HCT116 (cell line): ENCODE results near the gene TNRC6C. TPM values are rescaled to one million over a fixed set of nuclear protein-coding genes. Genes with fewer than 3 reads are reported as not detected.
A peak's percentile ranks its signal among the peaks of the same experiment; 100 is the strongest.

ENCODE experiments used
- ATAC-seq: fragments of 200-7000 bp; cut with Tn5 transposase; 2 replicates; pipeline ENCODE4 v1.9.1; 2020; ENCODE audit warnings: mild to moderate bottlenecking, moderate library complexity
- BruUV-seq: library from RNA; stranded (reverse); fragments of 400-500 nt; replicated peaks from 2 replicates; lab custom pipeline; 2021; lab: Mats Ljungman, UMichigan
- CTCF ChIA-PET: fragments of 300-600 bp; sonication (Branson Sonifier 250); formaldehyde crosslinking; loops from one replicate; lab custom pipeline; 2021; ENCODE audit warnings: antibody characterized with exemption; lab: Charles Lee
- POLR2A ChIA-PET: fragments of 300-600, 350-600 bp; sonication (Branson Sonifier 250); formaldehyde crosslinking; loops from one replicate; lab custom pipeline; 2021; ENCODE audit warnings: antibody characterized with exemption; lab: Charles Lee
- RAD21 ChIA-PET, 2 experiments: fragments of 300-600 bp; sonication (Branson Sonifier 250); formaldehyde crosslinking; loops; one replicate each; lab custom pipeline; 2023; ENCODE audit warnings: low total read pairs in 2 of 2; ENCODE audit not compliant: uncharacterized antibody in 2 of 2, unreplicated experiment in 2 of 2, low non-redundant PET in 1 of 2; lab: Charles Lee
- DNase-seq: peaks from one replicate; pipeline ENCODE4 v3.0.0-alpha.2; 2010; ENCODE audit warnings: low read depth, low spot score
- H2AFZ ChIP-seq: fragments of 200-600 bp; shearing (Covaris generic), sonication (generic); 2 replicates; pipeline ENCODE4 v1.6.1; 2017; ENCODE audit warnings: low read depth, mixed run types, mixed read lengths, antibody characterized with exemption, low read length; ENCODE audit not compliant: poor library complexity, severe bottlenecking
- H3K27ac ChIP-seq: 2 replicates; pipeline ENCODE4 v1.5.1; 2012; ENCODE audit warnings: low read depth, low read length
- H3K27me3 ChIP-seq: fragments of 200-600 bp; sonication (generic); 2 replicates; pipeline ENCODE4 v1.6.1; 2016; ENCODE audit warnings: mixed run types, low read length, mixed read lengths; ENCODE audit not compliant: insufficient read depth
- H3K36me3 ChIP-seq, 2 experiments: fragments of 200-500 bp in 1 of 2; fragments of 200-600 bp in 1 of 2; sonication (Bioruptor generic) in 1 of 2; sonication (generic) in 1 of 2; 2 replicates each; pipeline versions ENCODE4 v1.5.1 to v1.6.1; 2014 to 2016; ENCODE audit warnings: low read length in 2 of 2, inconsistent platforms in 1 of 2, mixed read lengths in 1 of 2, mixed run types in 1 of 2; ENCODE audit not compliant: insufficient read depth in 2 of 2, control insufficient read depth in 1 of 2
- H3K4me1 ChIP-seq, 2 experiments: fragments of 200-600 bp in 1 of 2; sonication (generic) in 1 of 2; 2 replicates each; pipeline versions ENCODE4 v1.5.1 to v1.6.1; 2012 to 2017; ENCODE audit warnings: low read length in 2 of 2, inconsistent platforms in 1 of 2, mild to moderate bottlenecking in 1 of 2, mixed read lengths in 1 of 2, mixed run types in 1 of 2, moderate library complexity in 1 of 2; ENCODE audit not compliant: insufficient read depth in 2 of 2, control insufficient read depth in 1 of 2
- H3K4me2 ChIP-seq: fragments of 200-600 bp; sonication (generic); 2 replicates; pipeline ENCODE4 v1.6.1; 2017; ENCODE audit warnings: mixed run types, low read length, mixed read lengths
- H3K4me3 ChIP-seq, 2 experiments: fragments of 200-600 bp in 1 of 2; sonication (generic) in 1 of 2; replicated peaks in 1 of 2; 2 replicates each; pipeline ENCODE4 v1.5.1; 2011 to 2016; ENCODE audit warnings: low read length in 2 of 2, control low read depth in 1 of 2, low read depth in 1 of 2, mild to moderate bottlenecking in 1 of 2, mixed read lengths in 1 of 2, mixed run types in 1 of 2
- H3K79me2 ChIP-seq: fragments of 200-600 bp; sonication (generic); 2 replicates; pipeline ENCODE4 v1.6.1; 2017; ENCODE audit warnings: mild to moderate bottlenecking, mixed run types, low read length, moderate library complexity, mixed read lengths; ENCODE audit not compliant: insufficient read depth
- H3K9ac ChIP-seq: fragments of 200-600 bp; sonication (generic); 2 replicates; pipeline ENCODE4 v1.6.1; 2016; ENCODE audit warnings: low read length, mixed read lengths
- H3K9me2 ChIP-seq: fragments of 200-600 bp; sonication (generic), shearing (Covaris generic); 2 replicates; pipeline ENCODE4 v1.6.1; 2017; ENCODE audit warnings: mixed run types, mild to moderate bottlenecking, moderate library complexity; ENCODE audit not compliant: insufficient read depth
- H3K9me3 ChIP-seq, 2 experiments: fragments of 200-500 bp in 1 of 2; fragments of 200-600 bp in 1 of 2; sonication (Bioruptor generic) in 1 of 2; sonication (generic) in 1 of 2; 2 replicates each; pipeline ENCODE4 v1.6.1; 2014 to 2017; ENCODE audit warnings: low read length in 2 of 2, mixed read lengths in 2 of 2, inconsistent platforms in 1 of 2, low read depth in 1 of 2, mild to moderate bottlenecking in 1 of 2, mixed run types in 1 of 2, moderate library complexity in 1 of 2; ENCODE audit not compliant: control insufficient read depth in 1 of 2, insufficient read depth in 1 of 2
- H4K20me1 ChIP-seq: fragments of 200-600 bp; sonication (generic), shearing (Covaris generic); 2 replicates; pipeline ENCODE4 v1.6.1; 2017; ENCODE audit warnings: mixed run types, mild to moderate bottlenecking, moderate library complexity; ENCODE audit not compliant: insufficient read depth
- ATF3 ChIP-seq: IDR thresholded peaks from 2 replicates; pipeline ENCODE4 v1.6.1; 2012
- CBX3 ChIP-seq: IDR thresholded peaks from 2 replicates; pipeline ENCODE4 v1.6.1; 2012; ENCODE audit warnings: low read depth
- CEBPB ChIP-seq: IDR thresholded peaks from 2 replicates; pipeline ENCODE4 v1.6.1; 2012; ENCODE audit warnings: low read depth
- EGR1 ChIP-seq: IDR thresholded peaks from 2 replicates; pipeline ENCODE4 v1.6.1; 2012; ENCODE audit warnings: low read depth
- ELF1 ChIP-seq: IDR thresholded peaks from 2 replicates; pipeline ENCODE4 v1.6.1; 2012; ENCODE audit warnings: low read depth, borderline replicate concordance
- EZH2 ChIP-seq: fragments of 200-600 bp; sonication (generic); IDR thresholded peaks from 2 replicates; pipeline ENCODE4 v1.6.1; 2017; ENCODE audit warnings: antibody characterized with exemption, mixed run types
- EZH2phosphoT487 ChIP-seq: fragments of 200-600 bp; IDR thresholded peaks from 2 replicates; pipeline ENCODE4 v1.6.1; 2018; ENCODE audit warnings: antibody characterized with exemption, borderline replicate concordance
- FOSL1 ChIP-seq: IDR thresholded peaks from 2 replicates; pipeline ENCODE4 v1.6.1; 2012; ENCODE audit warnings: low read depth
- JUND ChIP-seq: IDR thresholded peaks from 2 replicates; pipeline ENCODE4 v1.6.1; 2012
- MAX ChIP-seq: IDR thresholded peaks from 2 replicates; pipeline ENCODE4 v1.6.1; 2012
- POLR2AphosphoS5 ChIP-seq: IDR thresholded peaks from 2 replicates; pipeline ENCODE4 v1.6.1; 2011; ENCODE audit warnings: mild to moderate bottlenecking, low read depth, low read length, moderate library complexity
- REST ChIP-seq: IDR thresholded peaks from 2 replicates; pipeline ENCODE4 v1.6.1; 2012; ENCODE audit warnings: low read depth
- SIN3A ChIP-seq: IDR thresholded peaks from 2 replicates; pipeline ENCODE4 v1.6.1; 2012; ENCODE audit warnings: low read depth
- SP1 ChIP-seq: IDR thresholded peaks from 2 replicates; pipeline ENCODE4 v1.6.1; 2012; ENCODE audit warnings: low read depth
- SRF ChIP-seq: IDR thresholded peaks from 2 replicates; pipeline ENCODE4 v1.6.1; 2012; ENCODE audit warnings: low read depth
- TCF7L2 ChIP-seq: IDR thresholded peaks from 2 replicates; pipeline ENCODE4 v1.7.0; 2011; ENCODE audit warnings: borderline replicate concordance, inconsistent platforms; ENCODE audit not compliant: insufficient read depth, insufficient read length; ENCODE audit errors: extremely low read depth
- ZBTB33 ChIP-seq: IDR thresholded peaks from 2 replicates; pipeline ENCODE4 v1.6.1; 2011; ENCODE audit warnings: mild to moderate bottlenecking, low read length, moderate library complexity; ENCODE audit not compliant: insufficient replicate concordance; ENCODE audit errors: extremely low read depth
- ZNF274 ChIP-seq: fragments of 200-500 bp; sonication (Bioruptor generic); IDR thresholded peaks from 2 replicates; pipeline ENCODE4 v1.6.1; 2014; ENCODE audit warnings: mild to moderate bottlenecking, low read depth, low read length, inconsistent platforms
- intact Hi-C: fragments of 100-400 bp; cut with micrococcal nuclease; formaldehyde crosslinking; loops from 2 replicates; pipeline ENCODE4 v1.10.0; 2022
- total RNA-seq: library from RNA; stranded (reverse); gene quantifications from one replicate; pipeline ENCODE4 v1.2.1, GENCODE V29; 2021; ENCODE audit not compliant: unreplicated experiment

The TNRC6C gene
- total RNA-seq, 1 experiment from 2014 or later = 23.4 TPM

GRCh38 chr17:78131172-78132083 lies 172.9 kb downstream of the TNRC6C start:
- CTCF ChIA-PET = interaction anchor here (1.0 to 1.8 kb wide), 5 partner anchors 8 to 120 kb away, joined by 3 to 7 read pairs (median 5); no protein-coding TSS in a partner anchor
- Histone ChIP-seq H3K4me1 (peaks cover 39 to 74% of the 10 kb centered on the region in 2 experiments), H4K20me1 (no peaks in the 10 kb centered on the region), H3K36me3 (no peaks in the 10 kb centered on the region), H2AFZ (no peak overlapping the region), H3K9me3 (no peaks in the 10 kb centered on the region), H3K4me2 (peak overlapping the region; percentile 96), H3K9me2 (no peaks in the 10 kb centered on the region), H3K27ac (peak overlapping the region; percentile 49; the same call in 1 of the 2 replicates), H3K9ac (peak overlapping the region; percentile 71), H3K27me3 (no peaks in the 10 kb centered on the region), H3K4me3 (peak overlapping the region; percentile 57 to 68), H3K79me2 (peaks cover 15% of the 10 kb centered on the region; the same call in 1 of the 2 replicates)
- POLR2A ChIA-PET = interaction anchor here (4.2 kb wide), 1 partner anchor 7 kb away, joined by 35 read pairs; no protein-coding TSS in a partner anchor
- no TSS peak for BruUV-seq
- RAD21 ChIA-PET = interaction anchor here in 1 of 2 experiments (1.3 kb wide), 1 partner anchor 120 kb away, joined by 4 read pairs; no protein-coding TSS in a partner anchor
- intact Hi-C loops = no loop called here
- ATAC-seq (peak; percentile 7; the same call in 1 of the 2 replicates), DNase-seq (no peak)
- no peak for TF ChIP-seq ATF3
- no peak for TF ChIP-seq TCF7L2
- TF ChIP-seq MAX = no peak
- no peak for TF ChIP-seq ELF1
- no peak for TF ChIP-seq REST
- no peak for TF ChIP-seq FOSL1
- TF ChIP-seq JUND = no peak
- no peak for TF ChIP-seq SIN3A
- no peak for TF ChIP-seq CBX3
- no peak for TF ChIP-seq ZBTB33
- TF ChIP-seq CEBPB = no peak
- TF ChIP-seq ZNF274 = no peak
- TF ChIP-seq POLR2AphosphoS5 = no peak
- no peak for TF ChIP-seq EZH2phosphoT487
- TF ChIP-seq SRF = no peak
- TF ChIP-seq SP1 = no peak
- no peak for TF ChIP-seq EGR1
- no peak for TF ChIP-seq EZH2
